ENCODE measurements around the gene COL18A1. TPM values are rescaled to one million over a fixed set of nuclear protein-coding genes. Genes with fewer than 3 reads are reported as not detected.

COL18A1 gene
- polyA plus RNA-seq, 1 donor (not counting 4 experiments of a cell fraction or from before 2014, with no cell fraction given): 13.0 TPM

DNA sequence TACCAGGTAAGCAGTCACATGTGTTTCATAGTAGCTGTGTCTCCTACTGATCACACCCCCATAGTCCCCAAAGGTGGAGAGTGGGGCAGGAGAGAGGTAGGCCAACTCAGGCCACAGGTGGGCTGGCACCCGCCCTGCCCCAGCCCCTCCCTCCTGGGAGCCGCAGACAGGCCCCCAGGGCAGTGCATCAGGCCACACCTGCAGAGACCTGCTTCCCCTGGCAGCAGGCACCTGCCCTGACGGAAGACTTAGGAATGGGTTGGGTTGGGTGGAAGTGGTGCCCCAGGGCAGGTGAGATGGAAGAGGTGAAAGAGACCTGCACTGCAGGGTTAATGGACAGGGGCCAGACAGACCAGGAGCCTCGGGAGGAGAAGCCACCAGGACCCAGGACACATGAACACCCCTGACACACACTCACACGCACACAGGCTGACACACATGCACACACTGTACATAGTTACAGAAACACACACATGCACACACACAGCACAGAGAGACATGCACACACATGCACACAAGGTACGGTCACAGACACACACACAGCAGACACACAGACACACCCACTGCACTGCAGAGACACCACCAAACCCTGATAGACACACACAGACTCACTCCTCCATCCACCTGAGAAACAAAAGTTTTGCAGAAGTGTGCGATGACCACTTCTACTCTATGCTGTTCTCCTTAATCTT lies 1.7 kb upstream of the COL18A1 start:
- Histone ChIP-seq H4K20me1 (ENCODE audit: control insufficient read depth, extremely low read depth, insufficient read depth, low read length) (peaks cover 11% of the 10 kb centered on the region), H3K4me1 (ENCODE audit: control insufficient read depth, extremely low read depth, insufficient read depth, low read length) (peaks cover 45% of the 10 kb centered on the region), H3K36me3 (ENCODE audit: control insufficient read depth in 2 of 2, extremely low read depth in 1 of 2, insufficient read depth in 2 of 2, low read length in 2 of 2) (no peaks in the 10 kb centered on the region), H3K4me2 (ENCODE audit: control insufficient read depth, extremely low read depth, insufficient read depth, low read depth, low read length) (peak overlapping the region; percentile 84), H3K9ac (ENCODE audit: control insufficient read depth, extremely low read depth, insufficient read depth, low read length) (peak overlapping the region; percentile 54), H3K9me3 (ENCODE audit: control insufficient read depth, low read depth, low read length) (peaks cover 2% of the 10 kb centered on the region), H3K4me3 (ENCODE audit: control insufficient read depth in 2 of 3, extremely low read depth in 1 of 3, insufficient read depth in 2 of 3, low read depth in 1 of 3, low read length in 3 of 3) (peak overlapping the region in 2 of 3 experiments; percentile 22 to 37), H3K9me1 (ENCODE audit: control insufficient read depth, extremely low read depth, insufficient read depth, low read length) (peaks cover 6% of the 10 kb centered on the region), H3K27ac (ENCODE audit: control insufficient read depth, insufficient read depth, low read length) (peak overlapping the region; percentile 78), H3K79me2 (ENCODE audit: control insufficient read depth, insufficient read depth, low read length) (peaks cover 6% of the 10 kb centered on the region), H3K27me3 (ENCODE audit: control insufficient read depth, extremely low read depth, insufficient read depth, low read length) (no peaks in the 10 kb centered on the region), H2AFZ (ENCODE audit: control insufficient read depth, low read length) (no peak overlapping the region)
- peak; percentile 97 for DNase-seq (ENCODE audit: low read depth, low spot score)
- no peak for FAIRE-seq
- TF ChIP-seq EZH2 (IDR thresholded peaks at IDR 0.05; ENCODE audit: low read length): no peak
- TF ChIP-seq, protein P1, sequence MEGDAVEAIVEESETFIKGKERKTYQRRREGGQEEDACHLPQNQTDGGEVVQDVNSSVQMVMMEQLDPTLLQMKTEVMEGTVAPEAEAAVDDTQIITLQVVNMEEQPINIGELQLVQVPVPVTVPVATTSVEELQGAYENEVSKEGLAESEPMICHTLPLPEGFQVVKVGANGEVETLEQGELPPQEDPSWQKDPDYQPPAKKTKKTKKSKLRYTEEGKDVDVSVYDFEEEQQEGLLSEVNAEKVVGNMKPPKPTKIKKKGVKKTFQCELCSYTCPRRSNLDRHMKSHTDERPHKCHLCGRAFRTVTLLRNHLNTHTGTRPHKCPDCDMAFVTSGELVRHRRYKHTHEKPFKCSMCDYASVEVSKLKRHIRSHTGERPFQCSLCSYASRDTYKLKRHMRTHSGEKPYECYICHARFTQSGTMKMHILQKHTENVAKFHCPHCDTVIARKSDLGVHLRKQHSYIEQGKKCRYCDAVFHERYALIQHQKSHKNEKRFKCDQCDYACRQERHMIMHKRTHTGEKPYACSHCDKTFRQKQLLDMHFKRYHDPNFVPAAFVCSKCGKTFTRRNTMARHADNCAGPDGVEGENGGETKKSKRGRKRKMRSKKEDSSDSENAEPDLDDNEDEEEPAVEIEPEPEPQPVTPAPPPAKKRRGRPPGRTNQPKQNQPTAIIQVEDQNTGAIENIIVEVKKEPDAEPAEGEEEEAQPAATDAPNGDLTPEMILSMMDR (optimal IDR thresholded peaks at IDR 0.05 in 1 of 3, IDR thresholded peaks at IDR 0.05 in 1 of 3, conservative IDR thresholded peaks at IDR 0.05 in 1 of 3; ENCODE audit: extremely low read depth in 1 of 3, insufficient read depth in 2 of 3, low read length in 3 of 3): no peak
- dilution Hi-C loops (cut with MboI; ENCODE audit: extremely low pct_ligation_motif_present, low sequenced_read_pairs): no loop called here

DNA sequence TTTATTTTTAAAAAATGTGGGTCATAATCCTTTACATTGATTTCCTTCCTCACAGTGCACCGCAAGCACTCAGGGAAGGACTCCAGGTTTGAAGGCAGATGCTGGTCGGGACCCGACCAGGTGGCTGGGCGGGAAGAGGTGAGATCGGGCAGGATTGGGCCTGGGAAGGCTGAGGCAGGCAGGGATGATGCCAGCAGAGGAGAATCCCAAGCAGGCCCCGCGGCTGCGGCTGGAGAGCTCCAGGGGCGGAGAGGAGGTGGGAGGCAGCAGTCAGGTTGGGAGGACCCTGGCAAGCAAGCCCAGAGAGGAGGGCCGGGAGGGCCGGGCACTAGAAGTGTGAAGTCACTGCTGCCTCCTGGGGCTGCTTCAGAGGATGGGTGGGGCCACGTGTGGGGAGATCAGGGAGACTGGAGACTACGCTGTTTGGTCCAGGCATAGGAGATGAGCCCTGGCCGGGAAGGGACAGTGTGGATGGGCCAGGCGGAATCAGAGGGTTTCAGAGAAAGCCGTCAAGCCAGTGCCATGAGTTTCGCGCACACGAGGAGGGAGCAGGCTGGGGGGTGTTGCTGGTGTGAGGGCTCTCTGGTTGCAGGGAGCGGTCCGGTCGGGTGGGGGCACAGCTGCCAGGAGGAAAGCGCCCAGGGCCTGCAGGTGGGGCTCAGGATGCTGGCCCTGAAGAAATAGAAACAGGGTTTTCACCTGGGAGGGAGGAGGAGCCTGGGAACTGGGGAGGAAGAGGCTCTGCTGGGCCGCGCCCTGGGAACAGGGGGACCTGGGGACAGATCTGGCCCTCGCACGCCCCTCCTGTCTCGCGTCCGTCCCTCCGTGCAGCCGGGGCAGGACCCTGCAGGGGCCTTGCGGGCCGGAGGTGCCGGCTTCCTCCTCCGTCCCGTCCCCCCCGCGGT lies 888 bp upstream of the COL18A1 start:
- H3K27me3 ChIP-seq (ENCODE audit: control insufficient read depth, extremely low read depth, insufficient read depth, low read length): no peaks in the 10 kb centered on the region
- H4K20me1 ChIP-seq (ENCODE audit: control insufficient read depth, extremely low read depth, insufficient read depth, low read length): peaks cover 11% of the 10 kb centered on the region
- H3K9me3 ChIP-seq (ENCODE audit: control insufficient read depth, low read depth, low read length): peaks cover 2% of the 10 kb centered on the region
- H3K9ac ChIP-seq (ENCODE audit: control insufficient read depth, extremely low read depth, insufficient read depth, low read length): peak overlapping the region; percentile 54
- H3K4me3 ChIP-seq (ENCODE audit: control insufficient read depth in 2 of 3, extremely low read depth in 1 of 3, insufficient read depth in 2 of 3, low read depth in 1 of 3, low read length in 3 of 3): peak overlapping the region; percentile 42 to 67 (median 57)
- H3K4me2 ChIP-seq (ENCODE audit: control insufficient read depth, extremely low read depth, insufficient read depth, low read depth, low read length): peak overlapping the region; percentile 84
- peaks cover 6% of the 10 kb centered on the region for H3K79me2 ChIP-seq (ENCODE audit: control insufficient read depth, insufficient read depth, low read length)
- no peaks in the 10 kb centered on the region for H3K36me3 ChIP-seq (ENCODE audit: control insufficient read depth in 2 of 2, extremely low read depth in 1 of 2, insufficient read depth in 2 of 2, low read length in 2 of 2)
- peaks cover 53% of the 10 kb centered on the region for H3K4me1 ChIP-seq (ENCODE audit: control insufficient read depth, extremely low read depth, insufficient read depth, low read length)
- TF ChIP-seq, protein P1 (optimal IDR thresholded peaks at IDR 0.05 in 1 of 3, IDR thresholded peaks at IDR 0.05 in 1 of 3, conservative IDR thresholded peaks at IDR 0.05 in 1 of 3; ENCODE audit: extremely low read depth in 1 of 3, insufficient read depth in 2 of 3, low read length in 3 of 3): no peak
- no peak for TF ChIP-seq EZH2 (IDR thresholded peaks at IDR 0.05; ENCODE audit: low read length)
- H3K27ac ChIP-seq (ENCODE audit: control insufficient read depth, insufficient read depth, low read length): peak overlapping the region; percentile 78
- DNase-seq (ENCODE audit: low read depth, low spot score) (peak; percentile 85), FAIRE-seq (peak; percentile 84)
- peak overlapping the region; percentile 9 for H2AFZ ChIP-seq (ENCODE audit: control insufficient read depth, low read length)
- dilution Hi-C loops (cut with MboI; ENCODE audit: extremely low pct_ligation_motif_present, low sequenced_read_pairs): no loop called here
- peaks cover 6% of the 10 kb centered on the region for H3K9me1 ChIP-seq (ENCODE audit: control insufficient read depth, extremely low read depth, insufficient read depth, low read length)

All from keratinocyte (primary cell).